HCT116 (cell line): ENCODE measurements around the gene DOK5. TPM values are rescaled to one million over a fixed set of nuclear protein-coding genes. Genes with fewer than 3 reads are reported as not detected.

Source experiments
- ATAC-seq: fragments of 200-7000 bp; cut with Tn5 transposase; 2 replicates; pipeline ENCODE4 v1.9.1; 2020; ENCODE audit warnings: mild to moderate bottlenecking, moderate library complexity
- BruUV-seq: library from RNA; stranded (reverse); fragments of 400-500 nt; replicated peaks from 2 replicates; lab custom pipeline; 2021; lab: Mats Ljungman, UMichigan
- CTCF ChIA-PET: fragments of 300-600 bp; sonication (Branson Sonifier 250); formaldehyde crosslinking; loops from one replicate; lab custom pipeline; 2021; ENCODE audit warnings: antibody characterized with exemption; lab: Charles Lee
- POLR2A ChIA-PET: fragments of 300-600, 350-600 bp; sonication (Branson Sonifier 250); formaldehyde crosslinking; loops from one replicate; lab custom pipeline; 2021; ENCODE audit warnings: antibody characterized with exemption; lab: Charles Lee
- RAD21 ChIA-PET, 2 experiments: fragments of 300-600 bp; sonication (Branson Sonifier 250); formaldehyde crosslinking; loops; one replicate each; lab custom pipeline; 2023; ENCODE audit warnings: low total read pairs in 2 of 2; ENCODE audit not compliant: uncharacterized antibody in 2 of 2, unreplicated experiment in 2 of 2, low non-redundant PET in 1 of 2; lab: Charles Lee
- DNase-seq: peaks from one replicate; pipeline ENCODE4 v3.0.0-alpha.2; 2010; ENCODE audit warnings: low read depth, low spot score
- H2AFZ ChIP-seq: fragments of 200-600 bp; shearing (Covaris generic), sonication (generic); 2 replicates; pipeline ENCODE4 v1.6.1; 2017; ENCODE audit warnings: low read depth, mixed run types, mixed read lengths, antibody characterized with exemption, low read length; ENCODE audit not compliant: poor library complexity, severe bottlenecking
- H3K27ac ChIP-seq: 2 replicates; pipeline ENCODE4 v1.5.1; 2012; ENCODE audit warnings: low read depth, low read length
- H3K27me3 ChIP-seq: fragments of 200-600 bp; sonication (generic); 2 replicates; pipeline ENCODE4 v1.6.1; 2016; ENCODE audit warnings: mixed run types, low read length, mixed read lengths; ENCODE audit not compliant: insufficient read depth
- H3K36me3 ChIP-seq, 2 experiments: fragments of 200-500 bp in 1 of 2; fragments of 200-600 bp in 1 of 2; sonication (Bioruptor generic) in 1 of 2; sonication (generic) in 1 of 2; 2 replicates each; pipeline versions ENCODE4 v1.5.1 to v1.6.1; 2014 to 2016; ENCODE audit warnings: low read length in 2 of 2, inconsistent platforms in 1 of 2, mixed read lengths in 1 of 2, mixed run types in 1 of 2; ENCODE audit not compliant: insufficient read depth in 2 of 2, control insufficient read depth in 1 of 2
- H3K4me1 ChIP-seq, 2 experiments: fragments of 200-600 bp in 1 of 2; sonication (generic) in 1 of 2; 2 replicates each; pipeline versions ENCODE4 v1.5.1 to v1.6.1; 2012 to 2017; ENCODE audit warnings: low read length in 2 of 2, inconsistent platforms in 1 of 2, mild to moderate bottlenecking in 1 of 2, mixed read lengths in 1 of 2, mixed run types in 1 of 2, moderate library complexity in 1 of 2; ENCODE audit not compliant: insufficient read depth in 2 of 2, control insufficient read depth in 1 of 2
- H3K4me2 ChIP-seq: fragments of 200-600 bp; sonication (generic); 2 replicates; pipeline ENCODE4 v1.6.1; 2017; ENCODE audit warnings: mixed run types, low read length, mixed read lengths
- H3K4me3 ChIP-seq, 2 experiments: fragments of 200-600 bp in 1 of 2; sonication (generic) in 1 of 2; replicated peaks in 1 of 2; 2 replicates each; pipeline ENCODE4 v1.5.1; 2011 to 2016; ENCODE audit warnings: low read length in 2 of 2, control low read depth in 1 of 2, low read depth in 1 of 2, mild to moderate bottlenecking in 1 of 2, mixed read lengths in 1 of 2, mixed run types in 1 of 2
- H3K79me2 ChIP-seq: fragments of 200-600 bp; sonication (generic); 2 replicates; pipeline ENCODE4 v1.6.1; 2017; ENCODE audit warnings: mild to moderate bottlenecking, mixed run types, low read length, moderate library complexity, mixed read lengths; ENCODE audit not compliant: insufficient read depth
- H3K9ac ChIP-seq: fragments of 200-600 bp; sonication (generic); 2 replicates; pipeline ENCODE4 v1.6.1; 2016; ENCODE audit warnings: low read length, mixed read lengths
- H3K9me2 ChIP-seq: fragments of 200-600 bp; sonication (generic), shearing (Covaris generic); 2 replicates; pipeline ENCODE4 v1.6.1; 2017; ENCODE audit warnings: mixed run types, mild to moderate bottlenecking, moderate library complexity; ENCODE audit not compliant: insufficient read depth
- H3K9me3 ChIP-seq, 2 experiments: fragments of 200-500 bp in 1 of 2; fragments of 200-600 bp in 1 of 2; sonication (Bioruptor generic) in 1 of 2; sonication (generic) in 1 of 2; 2 replicates each; pipeline ENCODE4 v1.6.1; 2014 to 2017; ENCODE audit warnings: low read length in 2 of 2, mixed read lengths in 2 of 2, inconsistent platforms in 1 of 2, low read depth in 1 of 2, mild to moderate bottlenecking in 1 of 2, mixed run types in 1 of 2, moderate library complexity in 1 of 2; ENCODE audit not compliant: control insufficient read depth in 1 of 2, insufficient read depth in 1 of 2
- H4K20me1 ChIP-seq: fragments of 200-600 bp; sonication (generic), shearing (Covaris generic); 2 replicates; pipeline ENCODE4 v1.6.1; 2017; ENCODE audit warnings: mixed run types, mild to moderate bottlenecking, moderate library complexity; ENCODE audit not compliant: insufficient read depth
- CBX3 ChIP-seq: IDR thresholded peaks from 2 replicates; pipeline ENCODE4 v1.6.1; 2012; ENCODE audit warnings: low read depth
- CEBPB ChIP-seq: IDR thresholded peaks from 2 replicates; pipeline ENCODE4 v1.6.1; 2012; ENCODE audit warnings: low read depth
- EGR1 ChIP-seq: IDR thresholded peaks from 2 replicates; pipeline ENCODE4 v1.6.1; 2012; ENCODE audit warnings: low read depth
- EZH2phosphoT487 ChIP-seq: fragments of 200-600 bp; IDR thresholded peaks from 2 replicates; pipeline ENCODE4 v1.6.1; 2018; ENCODE audit warnings: antibody characterized with exemption, borderline replicate concordance
- FOSL1 ChIP-seq: IDR thresholded peaks from 2 replicates; pipeline ENCODE4 v1.6.1; 2012; ENCODE audit warnings: low read depth
- POLR2A ChIP-seq: IDR thresholded peaks from 2 replicates; pipeline ENCODE4 v1.7.0; 2011; ENCODE audit warnings: borderline replicate concordance; ENCODE audit not compliant: insufficient read depth, insufficient read length; ENCODE audit errors: extremely low read depth
- POLR2AphosphoS5 ChIP-seq: IDR thresholded peaks from 2 replicates; pipeline ENCODE4 v1.6.1; 2011; ENCODE audit warnings: mild to moderate bottlenecking, low read depth, low read length, moderate library complexity
- RAD21 ChIP-seq: IDR thresholded peaks from 2 replicates; pipeline ENCODE4 v1.6.1; 2012; ENCODE audit warnings: low read depth, mild to moderate bottlenecking
- SP1 ChIP-seq: IDR thresholded peaks from 2 replicates; pipeline ENCODE4 v1.6.1; 2012; ENCODE audit warnings: low read depth
- SRF ChIP-seq: IDR thresholded peaks from 2 replicates; pipeline ENCODE4 v1.6.1; 2012; ENCODE audit warnings: low read depth
- ZFX ChIP-seq: fragments of 450-650 bp; IDR thresholded peaks from 2 replicates; pipeline ENCODE4 v1.6.1; 2017
- intact Hi-C: fragments of 100-400 bp; cut with micrococcal nuclease; formaldehyde crosslinking; loops from 2 replicates; pipeline ENCODE4 v1.10.0; 2022
- total RNA-seq: library from RNA; stranded (reverse); gene quantifications from one replicate; pipeline ENCODE4 v1.2.1, GENCODE V29; 2021; ENCODE audit not compliant: unreplicated experiment
- TF ChIP-seq, protein P1 (sequence below), 3 experiments: fragments of 200-600 bp in 1 of 3; sonication (generic) in 1 of 3; IDR thresholded peaks in 2 of 3; conservative IDR thresholded peaks in 1 of 3; 2 replicates each; pipeline ENCODE4 v1.5.1; 2012 to 2017; ENCODE audit warnings: low read depth in 2 of 3, low read length in 2 of 3, antibody characterized with exemption in 1 of 3, borderline replicate concordance in 1 of 3, control low read depth in 1 of 3, mild to moderate bottlenecking in 1 of 3, mixed read lengths in 1 of 3, mixed run types in 1 of 3, moderate library complexity in 1 of 3; ENCODE audit not compliant: insufficient read depth in 1 of 3
- TF ChIP-seq, protein P2 (sequence below): IDR thresholded peaks from 2 replicates; pipeline ENCODE4 v1.6.1; 2012
- TF ChIP-seq, protein P3 (sequence below): IDR thresholded peaks from 2 replicates; pipeline ENCODE4 v1.6.1; 2012; ENCODE audit warnings: low read depth
- TF ChIP-seq, protein P4 (sequence below): IDR thresholded peaks from 2 replicates; pipeline ENCODE4 v1.6.1; 2011; ENCODE audit warnings: mild to moderate bottlenecking, low read length, moderate library complexity; ENCODE audit not compliant: insufficient replicate concordance; ENCODE audit errors: extremely low read depth

The DOK5 gene
- total RNA-seq, 1 experiment from 2014 or later, result not detected

DNA sequence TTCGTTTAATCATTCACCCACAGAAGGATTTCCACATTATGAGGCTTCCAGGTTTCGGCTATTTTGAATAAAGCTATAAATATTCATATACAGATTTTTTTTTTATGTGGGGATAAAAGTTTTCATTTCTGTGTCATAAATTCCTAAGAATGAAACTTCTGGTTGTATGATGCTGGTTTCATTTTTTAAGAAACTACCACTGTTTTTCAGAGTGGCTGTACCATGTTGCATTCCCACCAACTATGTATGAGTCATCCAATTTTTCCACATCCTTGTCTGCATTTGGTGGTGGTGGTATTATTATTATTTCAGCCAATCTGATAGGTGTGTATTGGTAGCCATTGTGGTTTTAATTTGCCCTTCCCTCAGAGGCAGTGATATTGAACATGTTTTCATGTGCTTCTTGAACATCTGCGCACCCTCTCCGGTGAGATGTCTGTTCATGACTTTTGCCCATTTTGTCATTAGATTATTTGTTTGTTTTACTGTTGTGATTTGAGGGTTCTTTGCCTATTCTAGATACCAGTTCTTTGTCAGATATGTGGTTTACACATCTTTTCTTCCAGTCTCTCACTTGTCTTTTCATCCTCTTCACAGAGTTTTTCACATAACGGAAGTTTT, 75.5 kb downstream of the DOK5 start:
- H3K9me2 ChIP-seq, result no peaks in the 10 kb centered on the region
- RAD21 ChIA-PET, result no interaction called here
- ATAC-seq (no peak), DNase-seq (no peak)
- H3K9ac ChIP-seq, result no peak overlapping the region
- no peaks in the 10 kb centered on the region for H3K4me1 ChIP-seq
- no peak overlapping the region for H2AFZ ChIP-seq
- no peak overlapping the region for H3K27ac ChIP-seq
- CTCF ChIA-PET, result no interaction called here
- TF ChIP-seq, protein P1, sequence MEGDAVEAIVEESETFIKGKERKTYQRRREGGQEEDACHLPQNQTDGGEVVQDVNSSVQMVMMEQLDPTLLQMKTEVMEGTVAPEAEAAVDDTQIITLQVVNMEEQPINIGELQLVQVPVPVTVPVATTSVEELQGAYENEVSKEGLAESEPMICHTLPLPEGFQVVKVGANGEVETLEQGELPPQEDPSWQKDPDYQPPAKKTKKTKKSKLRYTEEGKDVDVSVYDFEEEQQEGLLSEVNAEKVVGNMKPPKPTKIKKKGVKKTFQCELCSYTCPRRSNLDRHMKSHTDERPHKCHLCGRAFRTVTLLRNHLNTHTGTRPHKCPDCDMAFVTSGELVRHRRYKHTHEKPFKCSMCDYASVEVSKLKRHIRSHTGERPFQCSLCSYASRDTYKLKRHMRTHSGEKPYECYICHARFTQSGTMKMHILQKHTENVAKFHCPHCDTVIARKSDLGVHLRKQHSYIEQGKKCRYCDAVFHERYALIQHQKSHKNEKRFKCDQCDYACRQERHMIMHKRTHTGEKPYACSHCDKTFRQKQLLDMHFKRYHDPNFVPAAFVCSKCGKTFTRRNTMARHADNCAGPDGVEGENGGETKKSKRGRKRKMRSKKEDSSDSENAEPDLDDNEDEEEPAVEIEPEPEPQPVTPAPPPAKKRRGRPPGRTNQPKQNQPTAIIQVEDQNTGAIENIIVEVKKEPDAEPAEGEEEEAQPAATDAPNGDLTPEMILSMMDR (IDR thresholded peaks at IDR 0.05 in 2 of 3, conservative IDR thresholded peaks at IDR 0.05 in 1 of 3; ENCODE audit: borderline replicate concordance in 1 of 3, insufficient read depth in 1 of 3, low read depth in 2 of 3, low read length in 2 of 3), result no peak
- TF ChIP-seq, protein P2, sequence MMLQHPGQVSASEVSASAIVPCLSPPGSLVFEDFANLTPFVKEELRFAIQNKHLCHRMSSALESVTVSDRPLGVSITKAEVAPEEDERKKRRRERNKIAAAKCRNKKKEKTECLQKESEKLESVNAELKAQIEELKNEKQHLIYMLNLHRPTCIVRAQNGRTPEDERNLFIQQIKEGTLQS, result no peak
- TF ChIP-seq EZH2phosphoT487 (no peak), POLR2A (no peak), ZFX (no peak), FOSL1 (no peak), RAD21 (no peak), CBX3 (no peak), POLR2AphosphoS5 (no peak), SRF (no peak), SP1 (no peak), EGR1 (no peak), CEBPB (no peak)
- TF ChIP-seq, protein P3, sequence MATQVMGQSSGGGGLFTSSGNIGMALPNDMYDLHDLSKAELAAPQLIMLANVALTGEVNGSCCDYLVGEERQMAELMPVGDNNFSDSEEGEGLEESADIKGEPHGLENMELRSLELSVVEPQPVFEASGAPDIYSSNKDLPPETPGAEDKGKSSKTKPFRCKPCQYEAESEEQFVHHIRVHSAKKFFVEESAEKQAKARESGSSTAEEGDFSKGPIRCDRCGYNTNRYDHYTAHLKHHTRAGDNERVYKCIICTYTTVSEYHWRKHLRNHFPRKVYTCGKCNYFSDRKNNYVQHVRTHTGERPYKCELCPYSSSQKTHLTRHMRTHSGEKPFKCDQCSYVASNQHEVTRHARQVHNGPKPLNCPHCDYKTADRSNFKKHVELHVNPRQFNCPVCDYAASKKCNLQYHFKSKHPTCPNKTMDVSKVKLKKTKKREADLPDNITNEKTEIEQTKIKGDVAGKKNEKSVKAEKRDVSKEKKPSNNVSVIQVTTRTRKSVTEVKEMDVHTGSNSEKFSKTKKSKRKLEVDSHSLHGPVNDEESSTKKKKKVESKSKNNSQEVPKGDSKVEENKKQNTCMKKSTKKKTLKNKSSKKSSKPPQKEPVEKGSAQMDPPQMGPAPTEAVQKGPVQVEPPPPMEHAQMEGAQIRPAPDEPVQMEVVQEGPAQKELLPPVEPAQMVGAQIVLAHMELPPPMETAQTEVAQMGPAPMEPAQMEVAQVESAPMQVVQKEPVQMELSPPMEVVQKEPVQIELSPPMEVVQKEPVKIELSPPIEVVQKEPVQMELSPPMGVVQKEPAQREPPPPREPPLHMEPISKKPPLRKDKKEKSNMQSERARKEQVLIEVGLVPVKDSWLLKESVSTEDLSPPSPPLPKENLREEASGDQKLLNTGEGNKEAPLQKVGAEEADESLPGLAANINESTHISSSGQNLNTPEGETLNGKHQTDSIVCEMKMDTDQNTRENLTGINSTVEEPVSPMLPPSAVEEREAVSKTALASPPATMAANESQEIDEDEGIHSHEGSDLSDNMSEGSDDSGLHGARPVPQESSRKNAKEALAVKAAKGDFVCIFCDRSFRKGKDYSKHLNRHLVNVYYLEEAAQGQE, result no peak
- TF ChIP-seq, protein P4, sequence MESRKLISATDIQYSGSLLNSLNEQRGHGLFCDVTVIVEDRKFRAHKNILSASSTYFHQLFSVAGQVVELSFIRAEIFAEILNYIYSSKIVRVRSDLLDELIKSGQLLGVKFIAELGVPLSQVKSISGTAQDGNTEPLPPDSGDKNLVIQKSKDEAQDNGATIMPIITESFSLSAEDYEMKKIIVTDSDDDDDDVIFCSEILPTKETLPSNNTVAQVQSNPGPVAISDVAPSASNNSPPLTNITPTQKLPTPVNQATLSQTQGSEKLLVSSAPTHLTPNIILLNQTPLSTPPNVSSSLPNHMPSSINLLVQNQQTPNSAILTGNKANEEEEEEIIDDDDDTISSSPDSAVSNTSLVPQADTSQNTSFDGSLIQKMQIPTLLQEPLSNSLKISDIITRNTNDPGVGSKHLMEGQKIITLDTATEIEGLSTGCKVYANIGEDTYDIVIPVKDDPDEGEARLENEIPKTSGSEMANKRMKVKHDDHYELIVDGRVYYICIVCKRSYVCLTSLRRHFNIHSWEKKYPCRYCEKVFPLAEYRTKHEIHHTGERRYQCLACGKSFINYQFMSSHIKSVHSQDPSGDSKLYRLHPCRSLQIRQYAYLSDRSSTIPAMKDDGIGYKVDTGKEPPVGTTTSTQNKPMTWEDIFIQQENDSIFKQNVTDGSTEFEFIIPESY, result no peak
- POLR2A ChIA-PET, result no interaction called here
- intact Hi-C loops, result no loop called here
- H3K9me3 ChIP-seq, result no peaks in the 10 kb centered on the region
- H3K79me2 ChIP-seq, result no peaks in the 10 kb centered on the region
- no peaks in the 10 kb centered on the region for H3K36me3 ChIP-seq
- no peak overlapping the region for H3K4me2 ChIP-seq
- no TSS peak for BruUV-seq
- H3K4me3 ChIP-seq, result no peak overlapping the region
- H4K20me1 ChIP-seq, result no peaks in the 10 kb centered on the region
- H3K27me3 ChIP-seq, result 0 out of 2 replicates have a peak, but pooled peaks cover 10% of the 10 kb centered on the region
